ENCODE measurements around the gene C9orf78.

C9orf78 gene

GRCh38 chr9:129867136-129868022, 32.3 kb upstream of the C9orf78 start:
- no peak for DNase-seq

GRCh38 chr9:129866394-129867135, 31.5 kb upstream of the C9orf78 start:
- DNase-seq = no peak

DNA sequence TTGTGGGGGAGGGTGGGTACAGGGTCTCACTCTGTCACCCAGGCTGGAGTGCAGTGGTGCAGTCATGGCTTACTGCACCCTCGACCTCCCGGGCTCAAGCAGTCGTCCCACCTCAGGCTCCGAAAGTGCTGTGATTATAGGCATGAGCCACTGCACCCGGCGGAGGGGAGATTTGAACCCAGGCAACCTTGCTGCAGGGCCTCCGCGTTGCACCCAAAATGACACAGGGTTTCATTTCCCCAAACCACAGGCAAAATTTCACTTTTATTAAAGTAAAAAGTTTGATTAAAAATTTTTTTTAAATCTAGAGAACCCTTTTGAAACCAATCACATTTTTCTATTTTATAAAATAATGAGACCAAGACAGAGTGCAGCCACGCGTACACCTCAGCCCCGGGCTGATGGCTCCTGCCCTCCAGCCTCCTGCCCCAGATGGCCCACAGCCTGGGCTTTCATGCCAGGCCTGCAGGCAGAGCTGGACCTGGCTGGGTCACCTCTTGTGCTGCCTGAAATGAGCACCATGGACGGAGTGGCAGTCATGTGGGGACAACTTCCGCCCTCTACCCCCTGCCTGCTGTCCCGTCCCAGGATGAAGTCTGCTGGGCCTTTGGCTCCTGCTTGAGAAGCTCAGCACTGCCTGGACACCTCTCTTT, 30.7 kb upstream of the C9orf78 start:
- DNase-seq = no peak

GRCh38 chr9:129864991-129865647, 30.0 kb upstream of the C9orf78 start:
- DNase-seq = no peak

DNA sequence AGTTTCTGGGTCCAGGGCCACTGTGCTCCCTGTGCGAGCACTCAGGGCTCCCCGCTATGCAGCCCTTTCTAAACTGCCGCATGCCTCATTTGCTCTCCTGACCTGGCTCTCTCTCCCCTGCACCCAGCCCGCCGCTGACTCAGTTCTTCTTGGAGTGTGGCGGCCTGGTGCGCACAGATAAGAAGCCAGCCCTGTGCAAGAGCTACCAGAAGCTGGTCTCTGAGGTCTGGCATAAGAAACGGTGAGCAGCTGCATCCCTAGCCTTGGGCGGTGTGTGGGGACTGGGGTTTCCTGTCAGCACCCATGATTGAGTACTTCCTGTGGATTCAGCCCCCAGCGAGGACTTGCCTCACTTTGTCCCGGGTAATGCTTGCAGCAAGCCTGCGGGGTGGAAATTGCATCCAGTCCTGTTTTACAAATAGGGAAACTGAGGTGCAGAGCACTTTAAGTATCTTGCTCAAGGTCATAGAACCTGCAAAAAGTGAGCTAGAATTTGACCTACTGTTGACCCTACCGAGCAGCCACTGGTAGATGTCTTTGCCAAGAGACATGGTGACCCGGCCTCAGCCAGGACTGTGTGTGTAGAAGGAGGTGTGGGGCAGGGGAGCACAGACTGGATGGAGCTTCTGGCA, 28.1 kb upstream of the C9orf78 start:
- no peak for DNase-seq

DNA sequence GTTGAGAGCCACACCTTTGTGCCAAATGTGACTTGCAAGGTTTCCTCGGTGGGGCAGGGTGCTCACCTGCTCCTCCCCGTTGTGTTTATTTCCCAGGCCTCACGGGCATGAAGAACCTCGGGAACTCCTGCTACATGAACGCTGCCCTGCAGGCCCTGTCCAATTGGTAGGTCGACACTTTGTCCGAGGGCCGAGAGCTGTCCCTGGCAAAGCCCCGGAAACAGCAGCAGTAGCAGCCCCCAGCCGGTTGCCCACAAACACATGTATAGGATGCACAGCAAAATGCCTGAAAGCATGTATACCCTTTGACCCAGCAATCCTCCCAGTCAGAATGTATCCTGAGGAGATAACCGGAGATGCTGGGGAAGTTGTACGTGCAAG, 26.4 kb upstream of the C9orf78 start:
- no peak for DNase-seq

DNA sequence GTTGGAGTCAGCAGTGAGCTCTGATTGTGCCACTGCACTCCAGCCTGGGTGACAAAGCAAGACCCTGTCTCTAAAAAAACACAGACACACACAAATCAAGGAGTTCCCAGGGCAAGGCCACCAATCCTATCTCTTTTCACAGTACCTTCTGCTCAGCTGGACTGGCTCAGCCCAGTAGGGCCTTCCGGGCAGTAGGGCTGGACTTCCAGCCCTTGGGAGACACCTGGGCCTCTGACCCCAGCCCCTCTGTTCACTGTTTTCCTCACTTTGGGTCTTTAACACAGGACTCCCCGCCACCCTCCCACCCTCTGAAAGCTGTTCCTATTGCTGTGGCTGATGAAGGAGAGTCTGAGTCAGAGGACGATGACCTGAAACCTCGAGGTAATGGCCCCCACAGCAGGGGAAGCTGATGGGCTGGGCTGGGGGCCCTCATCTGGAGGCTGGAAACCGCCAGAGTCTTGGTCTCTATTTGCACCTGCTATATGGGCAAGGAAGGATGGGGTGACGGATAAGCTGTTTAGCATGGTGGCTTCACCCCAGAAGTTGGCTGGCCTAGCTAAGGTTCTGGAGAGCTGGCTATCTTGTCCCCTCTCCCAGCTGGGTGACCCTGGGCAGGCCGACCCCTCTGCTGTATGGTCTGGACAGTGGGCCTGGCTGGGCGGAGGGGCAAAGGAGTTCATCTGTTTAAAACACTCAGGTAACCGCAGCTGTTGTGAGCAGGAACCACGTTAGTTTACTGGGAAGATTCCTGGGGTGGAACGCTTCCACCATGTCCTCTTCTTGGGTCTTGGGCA, 25.8 kb upstream of the C9orf78 start:
- no peak for DNase-seq

- DNase-seq = no peak
These were observed 23.3 kb upstream of the C9orf78 start for GRCh38 chr9:129858167-129858962.

DNA sequence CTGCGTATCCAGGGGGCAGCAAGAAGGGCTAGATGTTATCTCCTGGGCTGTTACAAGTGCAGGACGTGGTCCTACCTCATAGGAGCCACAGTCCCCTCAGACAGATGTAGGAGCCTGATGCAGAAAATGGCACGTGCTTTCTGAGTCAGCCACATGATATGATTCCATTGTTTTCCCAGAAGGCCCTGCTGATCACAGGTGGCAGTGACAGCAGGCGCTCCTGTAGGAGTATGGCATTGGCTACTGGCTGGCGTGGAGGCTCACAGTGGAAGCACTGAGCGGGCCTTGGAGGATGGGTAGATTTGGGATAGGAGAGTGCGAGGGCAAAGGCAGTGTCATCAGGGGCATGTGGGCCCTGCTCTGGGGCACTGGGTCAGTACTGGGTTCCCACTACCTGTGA, 22.1 kb upstream of the C9orf78 start:
- DNase-seq = no peak

DNA sequence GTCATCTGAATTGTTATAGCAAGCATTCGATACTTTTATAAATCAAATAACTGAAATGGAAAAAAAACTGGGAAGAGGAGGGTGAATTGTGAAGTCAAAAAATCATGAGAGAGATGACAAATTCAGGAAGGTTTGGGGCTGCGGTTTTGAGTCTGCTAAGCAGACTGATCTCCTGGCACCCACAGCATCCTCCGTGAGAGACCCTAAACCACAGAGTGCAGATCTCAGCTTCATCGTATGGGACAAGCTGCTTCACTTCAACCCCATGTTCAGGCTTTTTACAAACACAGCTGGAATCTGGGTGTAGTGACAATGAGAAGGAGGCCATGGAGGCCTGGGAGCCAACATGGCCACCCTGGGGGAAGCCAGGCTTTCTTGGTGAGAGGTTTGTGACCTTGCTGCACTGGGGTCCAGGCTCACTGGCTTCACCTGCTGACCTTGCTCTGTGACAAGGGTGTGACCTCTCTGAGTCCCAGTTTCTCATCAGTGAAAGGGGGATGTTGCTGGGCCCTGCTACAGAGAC, 19.6 kb upstream of the C9orf78 start:
- no peak for DNase-seq

DNA sequence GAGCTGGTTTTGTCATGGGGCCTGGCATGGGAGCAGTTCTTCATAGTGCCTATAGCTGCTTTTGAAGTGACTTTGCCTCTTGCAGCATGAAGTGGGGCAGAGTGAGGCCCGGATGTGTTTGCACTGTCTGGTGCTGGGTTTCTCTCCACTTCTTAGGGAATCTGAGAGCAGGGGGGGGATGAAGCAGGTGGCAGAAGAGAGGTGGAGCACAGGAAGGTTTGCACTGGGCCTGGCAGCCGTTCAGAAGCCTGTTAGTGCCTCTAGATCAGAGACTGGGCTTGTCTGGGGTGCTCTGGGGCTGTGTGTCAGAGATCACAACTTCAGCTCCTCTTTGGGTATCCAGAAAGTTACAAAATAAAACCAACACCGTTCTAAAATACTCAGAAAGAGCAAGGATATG, 18.5 kb upstream of the C9orf78 start:
- DNase-seq = no peak

GRCh38 chr9:129852579-129852978, 17.5 kb upstream of the C9orf78 start:
- DNase-seq = no peak

DNA sequence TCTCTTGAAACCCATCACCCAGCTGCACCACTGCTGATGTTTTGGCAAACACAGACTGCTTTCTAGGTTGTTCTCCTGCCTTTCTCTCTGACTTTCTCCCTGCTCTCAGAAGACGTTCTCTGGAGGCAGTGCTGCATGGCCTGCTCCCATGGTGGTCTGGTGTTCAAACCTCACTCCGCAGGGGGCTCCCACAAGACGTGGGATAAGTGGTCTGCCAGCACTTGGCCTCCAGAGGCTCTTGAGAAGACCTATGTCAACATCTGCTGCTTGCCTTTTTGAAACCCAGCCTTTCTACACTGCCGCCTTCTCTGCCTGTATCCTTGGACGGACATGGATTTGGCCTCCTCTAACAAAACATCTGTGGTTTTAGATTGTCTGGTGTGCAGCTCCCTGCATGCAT, 16.7 kb upstream of the C9orf78 start:
- DNase-seq = no peak

GRCh38 chr9:129850821-129851550, 15.9 kb upstream of the C9orf78 start:
- DNase-seq = no peak

- DNase-seq = no peak
These were observed 14.8 kb upstream of the C9orf78 start for GRCh38 chr9:129849901-129850300.

- DNase-seq = no peak
These were observed 13.8 kb upstream of the C9orf78 start for GRCh38 chr9:129848712-129849441.

DNA sequence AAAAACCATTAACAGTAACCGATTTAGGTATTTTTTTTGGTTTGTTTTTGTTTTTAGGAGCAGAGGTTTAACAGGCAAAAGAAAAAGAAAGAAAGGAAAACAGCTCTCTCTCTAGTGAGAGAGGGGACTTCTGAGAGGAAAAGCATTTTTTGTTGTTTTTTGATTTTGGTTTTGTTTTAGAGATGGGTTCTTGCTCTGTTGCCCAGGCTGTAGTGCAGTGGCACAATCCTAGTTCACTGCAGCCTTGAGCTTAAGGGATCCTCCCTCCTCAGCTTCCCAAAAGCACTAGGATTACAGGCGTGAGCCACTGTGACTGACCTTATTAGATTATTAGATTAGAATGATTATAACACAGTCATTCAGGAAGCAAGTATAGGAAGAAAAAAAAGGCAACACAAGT, 10.3 kb upstream of the C9orf78 start:
- no peak for DNase-seq

DNA sequence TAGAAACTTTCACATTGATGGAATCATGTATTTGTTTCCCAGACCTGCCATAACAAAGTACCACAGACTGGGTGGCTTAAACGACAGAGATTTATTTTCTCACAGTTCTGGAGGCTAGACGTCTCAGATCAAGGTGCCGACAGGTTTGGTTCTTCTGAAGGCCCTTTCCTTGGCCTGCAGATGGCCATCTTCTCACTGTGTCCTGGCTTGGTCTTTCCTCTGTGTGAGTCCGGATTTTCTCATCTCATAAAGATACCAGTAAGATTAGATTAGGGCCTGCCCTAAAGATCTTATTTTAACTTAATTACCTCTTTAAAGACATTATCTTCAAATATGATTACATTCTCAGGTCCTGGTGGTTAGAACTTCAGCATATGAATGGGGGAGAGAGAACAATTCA, 6.0 kb upstream of the C9orf78 start:
- DNase-seq = no peak

- DNase-seq = peak; percentile 97
These were observed 5.0 kb upstream of the C9orf78 start for GRCh38 chr9:129840034-129840433.

Data from NCI-H774 (cell line).